Vagina (tissue), 2 donors: Measurements from ENCODE around the gene STOX1.

Experiments used
- POLR2AphosphoS5 ChIP-seq, 2 donors: sonication (generic); formaldehyde crosslinking; IDR thresholded peaks; one replicate each; pipeline ENCODE4 v1.9.0; 2017; ENCODE audit warnings: antibody characterized with exemption in 2 of 2, mild to moderate bottlenecking in 2 of 2, low read depth in 1 of 2; ENCODE audit not compliant: insufficient read depth in 1 of 2
- TF ChIP-seq, protein P1 (sequence below), 3 experiments: fragments of 450-650 bp in 2 of 3; fragments of 200-600 bp in 1 of 3; sonication (generic) in 1 of 3; IDR thresholded peaks; one replicate each; pipeline ENCODE4 v1.5.1; 2017 to 2019; ENCODE audit warnings: antibody characterized with exemption in 3 of 3, mild to moderate bottlenecking in 2 of 3, moderate library complexity in 2 of 3

DNA sequence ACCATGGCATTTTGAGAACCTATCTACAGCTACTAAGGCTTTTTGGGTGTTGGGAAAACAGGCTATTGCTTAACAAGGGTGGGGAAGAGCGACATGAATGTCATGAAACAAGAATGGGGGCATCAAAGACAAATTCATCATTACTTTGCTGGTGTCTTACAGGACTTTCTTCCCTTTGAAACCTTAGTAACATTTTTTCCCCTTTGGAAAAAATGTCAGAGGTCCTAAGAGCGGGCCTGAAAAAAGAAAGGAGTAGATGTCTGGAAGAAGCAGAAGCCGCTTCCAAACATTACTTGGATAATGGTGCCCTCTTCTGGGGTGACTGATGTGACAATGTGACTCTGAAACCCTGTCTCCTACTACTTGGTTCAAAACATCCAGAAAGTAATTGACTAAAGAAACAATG, 70.0 kb downstream of the STOX1 start:
- no peak for TF ChIP-seq POLR2AphosphoS5 (IDR thresholded peaks at IDR 0.05; ENCODE audit: insufficient read depth in 1 of 2, low read depth in 1 of 2)
- TF ChIP-seq, protein P1, sequence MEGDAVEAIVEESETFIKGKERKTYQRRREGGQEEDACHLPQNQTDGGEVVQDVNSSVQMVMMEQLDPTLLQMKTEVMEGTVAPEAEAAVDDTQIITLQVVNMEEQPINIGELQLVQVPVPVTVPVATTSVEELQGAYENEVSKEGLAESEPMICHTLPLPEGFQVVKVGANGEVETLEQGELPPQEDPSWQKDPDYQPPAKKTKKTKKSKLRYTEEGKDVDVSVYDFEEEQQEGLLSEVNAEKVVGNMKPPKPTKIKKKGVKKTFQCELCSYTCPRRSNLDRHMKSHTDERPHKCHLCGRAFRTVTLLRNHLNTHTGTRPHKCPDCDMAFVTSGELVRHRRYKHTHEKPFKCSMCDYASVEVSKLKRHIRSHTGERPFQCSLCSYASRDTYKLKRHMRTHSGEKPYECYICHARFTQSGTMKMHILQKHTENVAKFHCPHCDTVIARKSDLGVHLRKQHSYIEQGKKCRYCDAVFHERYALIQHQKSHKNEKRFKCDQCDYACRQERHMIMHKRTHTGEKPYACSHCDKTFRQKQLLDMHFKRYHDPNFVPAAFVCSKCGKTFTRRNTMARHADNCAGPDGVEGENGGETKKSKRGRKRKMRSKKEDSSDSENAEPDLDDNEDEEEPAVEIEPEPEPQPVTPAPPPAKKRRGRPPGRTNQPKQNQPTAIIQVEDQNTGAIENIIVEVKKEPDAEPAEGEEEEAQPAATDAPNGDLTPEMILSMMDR (IDR thresholded peaks at IDR 0.05), result peak in 1 of 3 experiments; percentile 36
